PFSK-1 (cell line): ENCODE results near the gene NRXN3.

Experiments used
- FOXP2 ChIP-seq: optimal IDR thresholded peaks from 2 replicates; pipeline ENCODE3; 2011; ENCODE audit warnings: borderline replicate concordance, control low read depth, inconsistent platforms; ENCODE audit not compliant: insufficient read depth; ENCODE audit errors: extremely low read length, extremely low read depth
- POLR2AphosphoS5 ChIP-seq: IDR thresholded peaks from 2 replicates; pipeline ENCODE4 v1.6.1; 2012; ENCODE audit warnings: low read depth, mild to moderate bottlenecking, control low read depth, low read length, moderate library complexity
- REST ChIP-seq, 2 experiments: IDR thresholded peaks; 2 replicates each; pipeline versions ENCODE4 v1.6.1 to v1.8.0; 2011 to 2012; ENCODE audit warnings: low read depth in 2 of 2, low read length in 2 of 2, control low read depth in 1 of 2, inconsistent platforms in 1 of 2, mild to moderate bottlenecking in 1 of 2, moderate library complexity in 1 of 2; ENCODE audit not compliant: insufficient read depth in 1 of 2
- SIN3A ChIP-seq: IDR thresholded peaks from 2 replicates; pipeline ENCODE4 v1.6.1; 2012; ENCODE audit warnings: mild to moderate bottlenecking, low read length, moderate library complexity, borderline replicate concordance; ENCODE audit not compliant: insufficient read depth
- TAF1 ChIP-seq: IDR thresholded peaks from 2 replicates; pipeline ENCODE4 v1.6.1; 2012; ENCODE audit warnings: low read length, control low read depth, borderline replicate concordance; ENCODE audit not compliant: insufficient read depth

The NRXN3 gene

GRCh38 chr14:79826362-79826761 lies 1656.2 kb downstream of the NRXN3 start:
- no peak for TF ChIP-seq POLR2AphosphoS5
- no peak for TF ChIP-seq FOXP2
- no peak for TF ChIP-seq TAF1
- no peak for TF ChIP-seq SIN3A
- TF ChIP-seq REST (IDR thresholded peaks at IDR 0.05; ENCODE audit: insufficient read depth in 1 of 2, low read depth in 2 of 2, low read length in 2 of 2): no peak

GRCh38 chr14:79829405-79830166 lies 1659.4 kb downstream of the NRXN3 start:
- TF ChIP-seq SIN3A (no peak), FOXP2 (no peak), POLR2AphosphoS5 (no peak), TAF1 (no peak), REST (IDR thresholded peaks at IDR 0.05; ENCODE audit: insufficient read depth in 1 of 2, low read depth in 2 of 2, low read length in 2 of 2) (no peak)

GRCh38 chr14:79831195-79831892 lies 1661.2 kb downstream of the NRXN3 start:
- no peak for TF ChIP-seq POLR2AphosphoS5
- no peak for TF ChIP-seq TAF1
- no peak for TF ChIP-seq SIN3A
- TF ChIP-seq REST (IDR thresholded peaks at IDR 0.05; ENCODE audit: insufficient read depth in 1 of 2, low read depth in 2 of 2, low read length in 2 of 2): no peak
- TF ChIP-seq FOXP2: no peak

GRCh38 chr14:79833781-79834180 lies 1663.6 kb downstream of the NRXN3 start:
- TF ChIP-seq FOXP2: no peak
- no peak for TF ChIP-seq TAF1
- TF ChIP-seq REST (IDR thresholded peaks at IDR 0.05; ENCODE audit: insufficient read depth in 1 of 2, low read depth in 2 of 2, low read length in 2 of 2): no peak
